Stimulated activated CD8-positive, alpha-beta memory T cell treated with anti-CD3 and anti-CD28 coated beads, Interleukin-15, amount 100 ng/mL, for 24 hours (primary cell): Measurements from ENCODE around the gene WBP1L.
"Not testable (repeated sequence)": the region's sequence is repeated elsewhere in the genome, so short reads cannot be mapped to it uniquely, and the experiment has no call there.

Experiments
- DNase-seq: peaks from one replicate; pipeline ENCODE4 v3.0.0-alpha.2; 2020; ENCODE audit warnings: low read depth

Gene WBP1L

DNA sequence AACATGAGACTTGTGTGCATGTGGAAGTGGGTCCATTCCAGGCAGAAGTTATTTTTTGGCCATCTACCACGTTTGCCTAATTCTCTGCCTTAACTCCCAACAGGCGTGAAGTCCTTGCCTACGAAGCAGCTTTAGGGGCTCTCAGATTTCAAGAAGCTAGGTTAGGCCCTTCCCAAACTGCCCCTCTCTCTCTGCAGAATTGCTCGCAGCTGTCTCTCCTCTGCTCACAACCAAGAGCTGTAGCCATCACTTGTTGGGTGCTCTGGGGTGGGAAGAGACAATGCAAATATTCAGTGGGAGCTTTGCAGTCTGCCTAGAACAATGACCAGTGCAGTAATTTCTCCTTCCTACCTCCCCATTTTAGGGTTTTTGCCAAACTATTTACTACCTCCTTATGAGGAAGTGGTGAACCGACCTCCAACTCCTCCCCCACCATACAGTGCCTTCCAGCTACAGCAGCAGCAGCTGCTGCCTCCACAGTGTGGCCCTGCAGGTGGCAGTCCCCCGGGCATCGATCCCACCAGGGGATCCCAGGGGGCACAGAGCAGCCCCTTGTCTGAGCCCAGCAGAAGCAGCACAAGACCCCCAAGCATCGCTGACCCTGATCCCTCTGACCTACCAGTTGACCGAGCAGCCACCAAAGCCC, 68.6 kb downstream of the WBP1L start:
- DNase-seq, result no peak

DNA sequence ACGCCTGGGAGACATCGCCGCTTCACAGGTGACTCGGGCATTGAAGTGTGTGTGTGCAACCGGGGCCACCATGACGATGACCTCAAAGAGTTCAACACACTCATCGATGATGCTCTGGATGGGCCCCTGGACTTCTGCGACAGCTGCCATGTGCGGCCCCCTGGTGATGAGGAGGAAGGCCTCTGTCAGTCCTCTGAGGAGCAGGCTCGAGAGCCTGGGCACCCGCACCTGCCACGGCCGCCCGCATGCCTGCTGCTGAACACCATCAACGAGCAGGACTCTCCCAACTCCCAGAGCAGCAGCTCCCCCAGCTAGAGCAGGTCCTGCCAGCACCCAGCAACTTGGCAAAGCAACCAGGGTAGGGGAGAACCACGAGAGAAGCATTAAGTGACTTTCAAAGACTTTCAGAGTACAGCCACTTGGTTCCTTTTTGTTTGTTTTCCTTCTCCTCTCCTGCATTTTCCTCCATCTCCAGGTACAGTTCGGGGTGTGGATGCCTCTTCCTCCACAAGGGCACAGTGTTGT, 69.3 kb downstream of the WBP1L start:
- DNase-seq, result no peak

DNA sequence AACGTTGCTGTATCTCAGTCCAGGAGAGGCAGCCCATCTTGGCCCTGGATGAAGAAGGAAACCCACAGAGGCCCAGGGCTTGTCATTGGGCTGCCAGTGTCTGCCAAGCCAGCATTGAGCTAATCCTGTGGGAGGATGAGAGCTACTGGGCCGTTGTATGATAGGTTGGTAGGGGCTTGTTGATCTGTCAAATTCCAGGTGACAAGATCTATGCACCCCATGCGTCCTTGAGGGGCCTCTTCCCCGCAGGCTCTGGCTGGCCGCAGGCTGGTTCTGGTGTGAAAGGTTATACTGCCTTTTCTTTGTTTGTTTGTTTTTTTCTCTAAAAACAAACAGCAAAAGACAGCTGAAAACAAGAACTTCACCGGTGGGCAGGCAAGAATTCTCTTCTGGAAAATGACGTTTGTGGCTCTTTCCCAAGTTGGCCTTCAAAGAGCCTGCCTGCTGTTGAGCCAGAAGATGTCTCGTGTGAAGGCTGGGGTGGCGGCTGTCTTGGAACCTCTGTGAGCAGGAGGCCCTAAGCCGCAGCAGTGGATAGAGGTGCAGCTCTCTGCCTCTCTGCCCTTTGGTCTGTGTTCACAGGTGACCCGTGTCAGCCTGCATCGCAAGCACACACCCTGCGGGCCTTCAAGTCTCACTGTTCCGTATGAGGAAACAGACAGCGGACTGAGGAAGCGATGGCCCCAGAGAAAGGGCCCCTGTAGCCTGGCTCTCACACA, 70.1 kb downstream of the WBP1L start:
- DNase-seq, result no peak

DNA sequence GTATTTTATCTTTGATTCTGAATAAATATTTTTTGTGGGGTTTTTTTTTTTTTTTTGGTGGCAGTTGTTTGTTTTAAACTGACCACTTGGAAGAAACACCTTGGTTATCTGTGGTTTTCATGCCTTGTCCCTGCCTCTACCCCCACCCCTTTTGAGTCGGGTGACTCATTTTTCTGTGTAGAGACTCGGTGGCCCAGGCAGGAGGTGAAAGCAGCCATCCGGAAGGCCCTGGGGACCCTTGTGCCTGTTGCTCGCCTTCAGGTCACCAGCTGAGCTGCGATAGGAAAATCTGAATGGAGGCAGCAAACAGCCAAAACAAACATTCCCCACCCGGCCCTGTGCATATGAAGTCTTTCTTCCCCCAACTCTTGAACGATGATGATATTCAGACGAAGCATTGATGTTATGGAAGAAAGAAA, 70.7 kb downstream of the WBP1L start:
- no peak for DNase-seq

DNA sequence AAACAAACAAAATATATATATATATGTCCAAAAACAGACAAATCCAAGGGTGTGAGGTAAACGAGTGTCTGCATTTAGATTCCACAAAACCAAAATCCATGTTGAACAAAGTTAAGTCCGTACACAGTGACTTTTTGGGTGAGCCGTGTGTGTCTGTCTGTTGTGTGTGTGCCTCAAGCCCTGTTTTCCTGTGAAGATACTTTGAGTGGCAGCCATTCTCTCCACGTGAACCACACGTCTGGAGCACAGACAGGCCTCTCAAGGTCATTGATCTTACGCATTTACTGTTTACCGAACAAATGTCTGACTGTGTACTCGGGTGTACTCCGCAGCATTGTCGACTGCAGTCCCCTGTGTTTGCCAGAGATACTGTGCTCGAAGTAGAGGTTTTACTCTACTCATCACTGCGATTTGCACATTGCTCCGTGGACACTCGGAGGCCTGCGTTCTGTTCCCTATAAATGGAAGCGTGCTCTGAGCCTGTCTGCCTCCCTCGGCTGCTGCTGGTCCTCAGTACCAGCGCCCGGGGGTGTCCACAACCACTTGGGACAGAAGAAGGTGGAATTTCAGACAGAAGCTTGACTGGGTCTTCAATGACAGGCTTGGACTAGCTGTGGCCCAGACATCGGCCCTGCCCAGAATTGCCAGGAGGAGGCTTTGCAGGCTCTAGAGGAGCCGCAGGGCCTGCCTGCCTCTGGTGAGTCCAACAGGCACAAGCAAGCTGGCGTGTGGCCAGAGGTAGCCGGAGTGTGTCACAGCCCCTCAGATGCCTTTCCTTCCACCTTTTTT, 71.3 kb downstream of the WBP1L start:
- no peak for DNase-seq

DNA sequence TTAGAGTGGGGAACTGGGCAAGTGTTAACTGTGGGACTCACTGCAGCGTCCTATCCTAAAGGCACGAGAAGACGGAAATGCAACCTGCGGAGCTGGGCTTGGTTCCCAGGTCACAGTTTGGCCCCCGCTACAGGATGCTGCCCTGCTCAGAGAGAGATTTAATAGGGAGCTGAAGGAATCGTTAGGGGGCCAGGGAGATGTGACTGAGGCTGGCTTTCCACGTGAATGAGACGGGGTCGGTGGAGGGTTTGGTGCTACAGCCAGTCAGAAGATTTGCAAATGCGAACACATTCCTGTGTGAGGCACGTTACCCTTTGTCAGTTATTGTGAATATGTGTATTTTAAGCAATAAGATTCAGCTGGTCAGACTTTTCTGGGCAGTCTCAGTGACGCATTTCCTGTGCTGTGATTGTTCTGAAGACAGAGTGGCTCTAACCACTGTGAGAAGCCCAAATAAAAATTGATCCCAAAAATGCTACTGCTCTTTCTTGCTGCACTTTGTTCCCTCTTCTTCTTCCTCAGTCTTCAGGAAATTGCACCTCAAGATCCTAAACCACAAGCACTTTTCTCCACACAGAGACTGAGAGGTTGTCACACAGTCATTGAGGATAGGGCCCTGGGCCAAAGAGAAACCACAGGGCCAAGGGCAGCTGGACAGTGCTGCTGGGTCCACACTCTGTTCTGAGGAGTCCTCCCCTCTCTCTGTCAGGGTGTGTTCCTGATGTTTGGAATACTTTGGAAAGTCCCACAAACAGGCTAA, 72.2 kb downstream of the WBP1L start:
- DNase-seq, result no peak

- DNase-seq, result no peak
Measured at GRCh38 chr10:102817175-102817574, 73.4 kb downstream of the WBP1L start.

DNA sequence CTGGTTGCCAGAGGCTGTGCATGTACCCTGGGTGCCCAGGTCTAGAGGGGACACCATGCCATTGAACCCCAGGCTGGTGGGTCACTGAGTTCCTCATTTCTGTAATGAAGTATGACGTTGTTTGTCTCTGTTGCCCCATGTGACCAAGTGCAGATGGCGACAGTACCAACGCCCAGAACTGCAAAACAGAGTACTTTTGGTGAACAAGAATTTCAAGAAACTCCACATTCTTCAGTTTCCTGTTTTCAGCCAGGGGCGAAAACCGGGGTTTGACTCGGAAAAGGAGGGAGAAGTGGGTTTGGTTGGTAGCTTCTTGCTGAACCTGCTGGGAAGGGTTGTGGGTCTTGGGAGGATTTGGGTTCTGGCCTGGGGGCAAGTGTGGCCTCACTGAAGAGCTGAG, 75.3 kb downstream of the WBP1L start:
- DNase-seq, result no peak

- not testable (repeated sequence) for DNase-seq
Measured at GRCh38 chr10:102820008-102820407, 76.3 kb downstream of the WBP1L start.

- no peak for DNase-seq
Measured at GRCh38 chr10:102822222-102822621, 78.5 kb downstream of the WBP1L start.

- DNase-seq, result no peak
Measured at GRCh38 chr10:102824664-102825063, 80.9 kb downstream of the WBP1L start.

- no peak for DNase-seq
Measured at GRCh38 chr10:102826148-102826796, 82.5 kb downstream of the WBP1L start.

GRCh38 chr10:102827597-102827975, 83.8 kb downstream of the WBP1L start:
- DNase-seq, result no peak

- no peak for DNase-seq
Measured at GRCh38 chr10:102831322-102832071, 87.7 kb downstream of the WBP1L start.

- no peak for DNase-seq
Measured at GRCh38 chr10:102832248-102832647, 88.5 kb downstream of the WBP1L start.

GRCh38 chr10:102832987-102833386, 89.2 kb downstream of the WBP1L start:
- no peak for DNase-seq

GRCh38 chr10:102834143-102834542, 90.4 kb downstream of the WBP1L start:
- DNase-seq, result no peak

DNA sequence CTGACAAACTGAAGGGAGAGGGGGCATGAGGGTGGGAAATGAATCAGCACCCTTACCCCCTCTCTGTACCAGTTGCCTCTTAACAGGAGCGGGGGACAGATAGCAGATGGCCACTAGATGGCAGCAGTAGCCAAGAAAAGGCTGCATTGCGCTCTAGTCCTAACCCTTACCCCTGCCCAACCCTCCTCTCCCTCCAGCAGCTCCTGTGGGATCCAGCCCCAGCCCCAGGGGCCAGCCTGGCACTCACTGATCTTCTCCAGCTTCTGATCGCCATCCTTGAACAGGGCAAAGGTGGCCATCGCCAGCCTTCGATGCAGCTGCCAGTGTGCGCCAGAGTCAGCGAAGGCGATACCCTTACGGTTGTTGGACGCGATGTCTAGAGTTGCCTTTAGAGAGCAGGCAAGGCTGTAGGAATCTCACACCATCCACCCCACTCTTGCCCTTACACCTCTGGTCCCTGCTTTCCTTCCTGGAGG, 91.3 kb downstream of the WBP1L start:
- peak; percentile 51 for DNase-seq

DNA sequence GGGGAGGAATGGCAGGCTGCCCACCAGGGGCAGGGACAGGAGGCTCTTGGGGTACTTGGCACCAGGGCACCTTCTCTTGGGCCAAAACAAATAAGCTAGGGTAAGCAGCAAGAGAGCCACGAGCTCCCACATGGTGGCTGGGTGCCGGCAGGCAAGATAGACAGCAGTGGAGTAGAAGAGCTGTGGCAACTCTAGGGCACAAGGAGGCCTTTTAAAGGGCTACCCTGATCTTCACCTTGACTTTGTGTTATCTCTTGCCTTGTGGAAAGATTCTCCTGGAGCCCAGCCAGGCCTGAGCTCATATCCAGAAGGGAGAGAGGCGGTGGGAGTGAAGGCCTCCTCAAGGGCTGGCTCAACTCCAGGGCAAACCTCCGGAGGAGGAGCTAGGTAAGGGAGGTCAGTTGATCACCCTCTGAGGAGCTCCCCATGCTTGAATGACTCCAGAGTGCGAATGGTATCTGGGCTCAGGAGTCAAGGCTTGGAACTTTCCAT, 93.5 kb downstream of the WBP1L start, which contains the start of gene CYP17A1:
CYP17A1 (minus strand) TSS at position 184 of the 492 bp plus-strand sequence; CDS start at position 132, 52 bp downstream.
- no peak for DNase-seq

DNA sequence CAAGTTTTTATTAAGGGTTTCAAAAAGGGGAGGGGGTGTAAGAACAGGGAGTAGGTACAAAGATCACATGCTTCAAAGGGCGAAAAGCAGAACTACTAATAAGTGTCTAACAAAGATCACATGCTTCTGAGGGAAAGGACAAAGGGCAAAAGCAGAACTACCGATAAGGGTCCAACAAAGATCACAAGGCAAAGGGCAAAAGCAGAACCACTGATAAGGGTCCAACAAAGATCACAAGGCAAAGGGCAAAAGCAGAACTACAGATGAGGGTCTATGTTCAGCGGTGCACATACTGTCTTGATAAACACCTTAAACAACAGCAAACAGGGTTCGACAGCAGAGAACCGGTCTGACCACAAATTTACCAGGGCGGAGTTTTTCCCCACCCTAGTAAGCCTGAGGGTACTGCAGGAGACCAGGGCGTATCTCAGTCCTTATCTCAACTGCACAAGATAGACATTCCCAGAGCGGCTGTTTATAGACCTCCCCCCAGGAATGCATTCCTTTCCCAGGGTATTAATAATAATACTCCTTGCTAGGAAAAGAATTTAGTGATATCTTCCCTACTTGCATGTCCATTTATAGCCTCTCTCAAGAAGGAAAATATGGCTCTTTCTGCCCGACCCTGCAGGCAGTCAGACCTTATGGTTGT, 94.7 kb downstream of the WBP1L start:
- DNase-seq, result not testable (repeated sequence)
